ENCODE measurements around the gene DOCK8.

DNA sequence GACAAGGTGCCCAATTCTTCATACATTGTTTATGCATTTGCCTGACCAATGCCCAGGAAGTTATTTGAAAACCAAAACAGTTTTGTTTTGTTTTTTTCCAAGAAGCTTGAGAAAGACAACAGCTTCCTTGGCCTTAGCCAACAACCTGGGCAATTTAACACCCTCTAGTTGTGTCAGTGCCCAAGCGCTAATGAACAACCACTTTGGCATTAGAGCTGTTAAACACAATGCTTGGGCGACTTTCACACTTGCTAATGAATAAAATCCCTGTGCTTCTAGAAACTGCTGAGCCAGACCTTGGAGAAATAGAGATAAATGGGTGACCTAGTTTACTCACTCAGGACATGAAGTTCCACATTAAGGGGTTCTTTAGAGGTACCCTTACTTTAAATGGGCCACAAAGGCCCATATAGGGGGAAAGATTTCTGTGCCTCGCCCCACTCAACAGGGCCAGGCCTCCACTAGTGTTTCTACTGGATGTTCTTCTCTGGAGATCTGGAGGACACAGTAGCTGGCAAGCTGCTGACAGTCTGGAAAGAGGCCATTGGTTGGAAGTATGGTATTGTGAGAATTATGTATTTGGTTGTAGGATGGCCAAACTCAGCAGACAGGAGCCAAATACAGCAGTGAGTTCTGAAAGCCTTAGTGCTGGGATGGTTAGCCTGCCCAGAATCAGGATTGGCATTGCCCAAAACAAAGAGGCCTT is 179.8 kb downstream of the DOCK8 start:
- no peak for TF ChIP-seq MAZ (IDR thresholded peaks at IDR 0.05; ENCODE audit: borderline replicate concordance, low read depth, low read length)
- no peak for TF ChIP-seq POLR2AphosphoS2 (conservative IDR thresholded peaks at IDR 0.05; ENCODE audit: low read length)
- TF ChIP-seq CTCF (IDR thresholded peaks at IDR 0.05), result no peak
- TF ChIP-seq ELK1 (IDR thresholded peaks at IDR 0.05; ENCODE audit: low read depth, low read length), result no peak
- TF ChIP-seq JUNB (IDR thresholded peaks at IDR 0.05), result no peak
- TF ChIP-seq POLR2A (IDR thresholded peaks at IDR 0.05; ENCODE audit: low read length), result no peak
- no peak for TF ChIP-seq HDAC2 (IDR thresholded peaks at IDR 0.05)
- TF ChIP-seq NR3C1 (IDR thresholded peaks at IDR 0.05), result no peak
- TF ChIP-seq RAD21 (conservative IDR thresholded peaks at IDR 0.05 in 1 of 2, IDR thresholded peaks at IDR 0.05 in 1 of 2), result no peak
- TF ChIP-seq MYC (IDR thresholded peaks at IDR 0.05; ENCODE audit: borderline replicate concordance, low read length), result no peak
- no peak for TF ChIP-seq SMC3 (IDR thresholded peaks at IDR 0.05)
